ENCODE results near the gene WDR44.

WDR44 gene

DNA sequence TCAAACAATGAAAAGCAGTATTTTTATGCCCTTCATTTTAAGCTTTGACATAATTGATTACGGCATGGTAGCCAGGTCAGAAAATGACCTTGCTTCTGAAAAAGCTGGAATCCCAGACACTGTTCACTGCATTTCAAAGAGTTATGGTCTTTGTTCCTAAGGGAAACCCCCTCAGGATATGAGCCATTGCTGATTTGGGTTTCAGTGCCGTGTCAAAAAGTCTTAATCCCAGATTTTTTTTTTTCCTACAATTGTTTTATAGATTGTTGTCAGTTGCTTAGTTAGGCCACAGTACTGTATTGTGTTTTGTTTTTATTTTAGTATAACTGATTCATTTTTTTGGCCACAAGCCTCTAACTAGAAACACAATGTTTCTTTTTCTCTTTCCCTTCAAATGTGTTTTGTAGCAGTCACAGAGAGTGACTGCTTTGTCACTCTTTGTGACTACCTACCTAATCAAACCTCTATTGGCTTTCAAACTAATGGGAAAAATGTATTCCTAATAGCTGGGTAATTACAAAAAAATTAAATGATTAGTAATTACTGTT is 10.3 kb downstream of the WDR44 start:
- Histone ChIP-seq H3K4me2 (ENCODE audit: low read length) (no peak overlapping the region), H4K20me1 (ENCODE audit: insufficient read depth, low read length) (peaks cover 4% of the 10 kb centered on the region; the same call in 1 of the 2 replicates), H3K36me3 (replicated peaks; ENCODE audit: low read depth, low read length) (no peaks in the 10 kb centered on the region), H3K79me2 (ENCODE audit: low read length) (peaks cover 52% of the 10 kb centered on the region), H3K27ac (ENCODE audit: low read length) (no peak overlapping the region), H2AFZ (ENCODE audit: low read depth, low read length) (no peak overlapping the region), H3K9ac (ENCODE audit: low read length) (no peak overlapping the region), H3K4me1 (ENCODE audit: low read length) (peaks cover 28% of the 10 kb centered on the region), H3K27me3 (ENCODE audit: low read depth, low read length) (no peaks in the 10 kb centered on the region), H3K9me3 (ENCODE audit: insufficient read depth, low read length) (no peaks in the 10 kb centered on the region), H3K4me3 (ENCODE audit: low read length) (no peak overlapping the region)
- TF ChIP-seq, protein P1, sequence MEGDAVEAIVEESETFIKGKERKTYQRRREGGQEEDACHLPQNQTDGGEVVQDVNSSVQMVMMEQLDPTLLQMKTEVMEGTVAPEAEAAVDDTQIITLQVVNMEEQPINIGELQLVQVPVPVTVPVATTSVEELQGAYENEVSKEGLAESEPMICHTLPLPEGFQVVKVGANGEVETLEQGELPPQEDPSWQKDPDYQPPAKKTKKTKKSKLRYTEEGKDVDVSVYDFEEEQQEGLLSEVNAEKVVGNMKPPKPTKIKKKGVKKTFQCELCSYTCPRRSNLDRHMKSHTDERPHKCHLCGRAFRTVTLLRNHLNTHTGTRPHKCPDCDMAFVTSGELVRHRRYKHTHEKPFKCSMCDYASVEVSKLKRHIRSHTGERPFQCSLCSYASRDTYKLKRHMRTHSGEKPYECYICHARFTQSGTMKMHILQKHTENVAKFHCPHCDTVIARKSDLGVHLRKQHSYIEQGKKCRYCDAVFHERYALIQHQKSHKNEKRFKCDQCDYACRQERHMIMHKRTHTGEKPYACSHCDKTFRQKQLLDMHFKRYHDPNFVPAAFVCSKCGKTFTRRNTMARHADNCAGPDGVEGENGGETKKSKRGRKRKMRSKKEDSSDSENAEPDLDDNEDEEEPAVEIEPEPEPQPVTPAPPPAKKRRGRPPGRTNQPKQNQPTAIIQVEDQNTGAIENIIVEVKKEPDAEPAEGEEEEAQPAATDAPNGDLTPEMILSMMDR (IDR thresholded peaks at IDR 0.05; ENCODE audit: low read depth, low read length) = no peak
- TF ChIP-seq EZH2phosphoT487 (IDR thresholded peaks at IDR 0.05; ENCODE audit: low read depth) = no peak

DNA sequence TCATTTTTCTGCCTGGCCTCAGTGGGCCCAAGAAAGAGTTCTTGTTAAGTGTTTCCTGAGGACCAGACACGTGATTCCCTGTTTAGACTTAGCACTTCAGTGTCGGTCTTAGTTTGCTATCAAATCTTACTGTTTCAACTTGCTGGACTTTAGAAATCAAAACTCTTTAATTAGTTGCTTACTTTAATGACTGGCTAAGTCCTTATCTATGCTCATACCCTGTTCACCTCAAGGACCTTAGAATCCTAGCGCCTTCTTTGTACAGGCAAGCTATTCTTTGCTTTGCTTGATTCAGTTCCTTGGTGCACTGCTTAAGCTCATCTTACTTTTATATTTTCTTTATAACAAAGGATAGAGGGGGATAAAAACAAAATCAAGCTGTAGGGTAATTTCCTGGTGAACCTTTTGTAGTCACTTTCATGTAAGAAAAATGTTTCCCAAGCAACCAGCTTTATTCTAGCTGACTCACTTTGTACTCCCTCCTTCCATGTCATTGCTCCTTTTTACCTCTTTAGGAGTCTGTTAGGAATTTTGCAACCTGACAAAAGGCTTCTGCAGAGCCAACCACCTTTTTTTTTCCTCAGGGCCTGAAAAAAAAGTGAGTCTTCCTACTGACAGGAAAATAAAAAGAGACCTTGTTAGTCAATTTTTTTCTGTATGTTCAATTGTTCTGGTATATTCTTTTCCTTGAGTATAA is 14.7 kb downstream of the WDR44 start:
- Histone ChIP-seq H2AFZ (ENCODE audit: low read depth, low read length) (no peak overlapping the region), H3K79me2 (ENCODE audit: low read length) (peaks cover 22% of the 10 kb centered on the region), H3K36me3 (replicated peaks; ENCODE audit: low read depth, low read length) (no peaks in the 10 kb centered on the region), H3K4me2 (ENCODE audit: low read length) (no peak overlapping the region), H3K9me3 (ENCODE audit: insufficient read depth, low read length) (no peaks in the 10 kb centered on the region), H4K20me1 (ENCODE audit: insufficient read depth, low read length) (0 out of 2 replicates have a peak, but pooled peaks cover 2% of the 10 kb centered on the region), H3K27ac (ENCODE audit: low read length) (no peak overlapping the region), H3K9ac (ENCODE audit: low read length) (no peak overlapping the region), H3K4me1 (ENCODE audit: low read length) (no peaks in the 10 kb centered on the region), H3K4me3 (ENCODE audit: low read length) (no peak overlapping the region), H3K27me3 (ENCODE audit: low read depth, low read length) (no peaks in the 10 kb centered on the region)
- TF ChIP-seq, protein P1 (IDR thresholded peaks at IDR 0.05; ENCODE audit: low read depth, low read length) = no peak
- TF ChIP-seq EZH2phosphoT487 (IDR thresholded peaks at IDR 0.05; ENCODE audit: low read depth) = no peak

DNA sequence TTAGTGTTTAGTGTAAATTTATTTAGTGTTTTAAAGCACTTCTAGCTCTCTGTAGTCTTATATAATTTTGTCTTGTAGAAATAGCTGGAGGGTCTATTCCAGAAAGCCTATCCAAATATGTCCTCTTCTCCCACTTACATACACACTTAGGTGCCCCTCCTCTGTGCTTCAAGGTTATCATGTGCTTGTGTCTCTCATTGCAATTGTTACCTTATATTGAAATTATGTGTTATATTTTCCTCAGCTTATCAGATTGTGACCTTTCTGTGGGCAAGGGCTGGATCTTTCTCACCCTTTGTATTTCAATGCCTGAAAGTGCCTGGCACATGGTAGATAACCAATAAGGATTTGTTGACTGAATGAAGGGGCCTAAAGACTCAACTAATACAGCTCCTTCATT is 18.4 kb downstream of the WDR44 start:
- Histone ChIP-seq H3K27me3 (ENCODE audit: low read depth, low read length) (no peaks in the 10 kb centered on the region), H3K4me2 (ENCODE audit: low read length) (no peak overlapping the region), H3K4me3 (ENCODE audit: low read length) (no peak overlapping the region), H3K4me1 (ENCODE audit: low read length) (no peaks in the 10 kb centered on the region), H2AFZ (ENCODE audit: low read depth, low read length) (no peak overlapping the region), H4K20me1 (ENCODE audit: insufficient read depth, low read length) (0 out of 2 replicates have a peak, but pooled peaks cover 2% of the 10 kb centered on the region), H3K9ac (ENCODE audit: low read length) (no peak overlapping the region), H3K9me3 (ENCODE audit: insufficient read depth, low read length) (no peaks in the 10 kb centered on the region), H3K36me3 (replicated peaks; ENCODE audit: low read depth, low read length) (no peaks in the 10 kb centered on the region), H3K27ac (ENCODE audit: low read length) (no peak overlapping the region), H3K79me2 (ENCODE audit: low read length) (peaks cover 16% of the 10 kb centered on the region)
- TF ChIP-seq, protein P1 (IDR thresholded peaks at IDR 0.05; ENCODE audit: low read depth, low read length) = no peak
- TF ChIP-seq EZH2phosphoT487 (IDR thresholded peaks at IDR 0.05; ENCODE audit: low read depth) = no peak

DNA sequence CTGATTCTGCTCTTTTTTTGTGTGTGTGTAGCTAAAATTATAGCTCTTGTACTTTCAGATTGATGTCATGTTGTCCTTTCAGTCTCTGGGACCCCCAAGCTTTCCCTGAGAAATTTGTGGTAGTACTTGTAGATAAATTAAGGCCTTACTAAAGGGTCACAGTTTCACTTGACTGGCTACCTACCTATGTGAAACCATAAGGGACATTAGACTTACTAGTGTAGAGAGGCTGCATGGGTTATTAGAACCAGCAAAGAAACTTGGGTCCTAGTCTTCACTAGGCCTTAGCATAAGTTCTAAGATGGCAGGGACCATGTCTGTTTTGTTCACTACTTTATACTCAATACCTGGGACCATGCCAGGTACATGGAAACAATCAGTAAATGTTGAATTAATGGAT is 21.4 kb downstream of the WDR44 start:
- Histone ChIP-seq H3K9me3 (ENCODE audit: insufficient read depth, low read length) (no peaks in the 10 kb centered on the region), H3K27me3 (ENCODE audit: low read depth, low read length) (no peaks in the 10 kb centered on the region), H3K4me2 (ENCODE audit: low read length) (no peak overlapping the region), H3K36me3 (replicated peaks; ENCODE audit: low read depth, low read length) (no peaks in the 10 kb centered on the region), H2AFZ (ENCODE audit: low read depth, low read length) (no peak overlapping the region), H3K79me2 (ENCODE audit: low read length) (peaks cover 5% of the 10 kb centered on the region; the same call in 1 of the 2 replicates), H3K27ac (ENCODE audit: low read length) (no peak overlapping the region), H3K4me3 (ENCODE audit: low read length) (no peak overlapping the region), H3K4me1 (ENCODE audit: low read length) (no peaks in the 10 kb centered on the region), H4K20me1 (ENCODE audit: insufficient read depth, low read length) (0 out of 2 replicates have a peak, but pooled peaks cover 2% of the 10 kb centered on the region), H3K9ac (ENCODE audit: low read length) (no peak overlapping the region)
- no peak for TF ChIP-seq EZH2phosphoT487 (IDR thresholded peaks at IDR 0.05; ENCODE audit: low read depth)
